Breast epithelium (tissue), 3 donors: ENCODE results near the gene IKZF5.

Experiments used
- POLR2A ChIP-seq: fragments of 450-650 bp; IDR thresholded peaks from one replicate; pipeline ENCODE4 v1.6.1; 2016; ENCODE audit warnings: antibody characterized with exemption, mild to moderate bottlenecking, moderate library complexity
- TF ChIP-seq, protein P1 (sequence below), 3 donors: fragments of 450-650 bp; IDR thresholded peaks; one replicate each; pipeline ENCODE4 v1.5.1; 2016 to 2017; ENCODE audit warnings: antibody characterized with exemption in 3 of 3, mild to moderate bottlenecking in 3 of 3, moderate library complexity in 3 of 3

GRCh38 chr10:123043409-123043925 is 34.9 kb upstream of the IKZF5 start:
- TF ChIP-seq, protein P1, sequence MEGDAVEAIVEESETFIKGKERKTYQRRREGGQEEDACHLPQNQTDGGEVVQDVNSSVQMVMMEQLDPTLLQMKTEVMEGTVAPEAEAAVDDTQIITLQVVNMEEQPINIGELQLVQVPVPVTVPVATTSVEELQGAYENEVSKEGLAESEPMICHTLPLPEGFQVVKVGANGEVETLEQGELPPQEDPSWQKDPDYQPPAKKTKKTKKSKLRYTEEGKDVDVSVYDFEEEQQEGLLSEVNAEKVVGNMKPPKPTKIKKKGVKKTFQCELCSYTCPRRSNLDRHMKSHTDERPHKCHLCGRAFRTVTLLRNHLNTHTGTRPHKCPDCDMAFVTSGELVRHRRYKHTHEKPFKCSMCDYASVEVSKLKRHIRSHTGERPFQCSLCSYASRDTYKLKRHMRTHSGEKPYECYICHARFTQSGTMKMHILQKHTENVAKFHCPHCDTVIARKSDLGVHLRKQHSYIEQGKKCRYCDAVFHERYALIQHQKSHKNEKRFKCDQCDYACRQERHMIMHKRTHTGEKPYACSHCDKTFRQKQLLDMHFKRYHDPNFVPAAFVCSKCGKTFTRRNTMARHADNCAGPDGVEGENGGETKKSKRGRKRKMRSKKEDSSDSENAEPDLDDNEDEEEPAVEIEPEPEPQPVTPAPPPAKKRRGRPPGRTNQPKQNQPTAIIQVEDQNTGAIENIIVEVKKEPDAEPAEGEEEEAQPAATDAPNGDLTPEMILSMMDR (IDR thresholded peaks at IDR 0.05): peak in 2 of 3 donors; percentile 25 to 58
- no peak for TF ChIP-seq POLR2A
